GM18520 (cell line): Measurements from ENCODE around the gene RRP1.
A peak's percentile ranks its signal among the peaks of the same experiment; 100 is the strongest.

Source experiments
- ATAC-seq: cut with Tn5 transposase; IDR thresholded peaks from one replicate; pipeline ENCODE4 v1.9.1; 2021; ENCODE audit not compliant: unreplicated experiment

The RRP1 gene, protein sequence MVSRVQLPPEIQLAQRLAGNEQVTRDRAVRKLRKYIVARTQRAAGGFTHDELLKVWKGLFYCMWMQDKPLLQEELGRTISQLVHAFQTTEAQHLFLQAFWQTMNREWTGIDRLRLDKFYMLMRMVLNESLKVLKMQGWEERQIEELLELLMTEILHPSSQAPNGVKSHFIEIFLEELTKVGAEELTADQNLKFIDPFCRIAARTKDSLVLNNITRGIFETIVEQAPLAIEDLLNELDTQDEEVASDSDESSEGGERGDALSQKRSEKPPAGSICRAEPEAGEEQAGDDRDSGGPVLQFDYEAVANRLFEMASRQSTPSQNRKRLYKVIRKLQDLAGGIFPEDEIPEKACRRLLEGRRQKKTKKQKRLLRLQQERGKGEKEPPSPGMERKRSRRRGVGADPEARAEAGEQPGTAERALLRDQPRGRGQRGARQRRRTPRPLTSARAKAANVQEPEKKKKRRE

DNA sequence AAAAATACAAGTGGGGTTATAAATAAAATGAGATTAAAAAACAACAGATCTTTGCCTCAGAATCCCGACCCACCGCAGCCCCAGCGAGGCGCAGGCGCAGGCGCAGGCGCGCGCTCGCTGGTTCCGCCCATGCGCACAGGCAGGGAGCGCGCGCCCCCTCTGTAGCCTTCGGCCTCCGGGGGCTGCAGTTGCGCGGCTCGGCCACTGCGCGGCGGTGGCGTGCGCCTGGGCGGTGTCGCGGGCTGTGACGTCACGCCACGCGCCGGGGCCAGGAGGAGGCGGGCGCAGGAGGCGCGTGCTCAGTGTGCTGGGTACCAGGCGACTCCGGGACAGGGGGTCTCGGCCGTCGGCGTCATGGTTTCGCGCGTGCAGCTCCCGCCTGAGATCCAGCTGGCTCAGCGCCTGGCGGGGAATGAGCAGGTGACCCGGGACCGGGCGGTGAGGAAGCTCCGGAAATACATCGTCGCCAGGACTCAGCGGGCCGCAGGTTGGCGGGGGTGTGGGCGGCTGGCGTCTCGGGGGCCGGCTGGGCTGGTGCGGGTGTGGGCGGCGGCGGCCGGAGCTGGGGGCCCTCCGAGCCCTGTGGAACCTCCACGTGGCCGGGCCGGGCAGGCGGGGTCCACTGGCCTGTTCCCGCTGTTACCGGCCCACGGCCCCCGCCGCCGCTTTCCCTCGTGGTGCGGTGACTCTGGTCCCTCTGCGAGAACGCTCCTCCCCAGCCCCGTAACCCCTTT is at the start of gene RRP1:
TSS of gene RRP1 (plus strand) at position 302 of the 734 bp plus-strand sequence. CDS start at position 355, 53 bp downstream.
- ATAC-seq: peak; percentile 92

DNA sequence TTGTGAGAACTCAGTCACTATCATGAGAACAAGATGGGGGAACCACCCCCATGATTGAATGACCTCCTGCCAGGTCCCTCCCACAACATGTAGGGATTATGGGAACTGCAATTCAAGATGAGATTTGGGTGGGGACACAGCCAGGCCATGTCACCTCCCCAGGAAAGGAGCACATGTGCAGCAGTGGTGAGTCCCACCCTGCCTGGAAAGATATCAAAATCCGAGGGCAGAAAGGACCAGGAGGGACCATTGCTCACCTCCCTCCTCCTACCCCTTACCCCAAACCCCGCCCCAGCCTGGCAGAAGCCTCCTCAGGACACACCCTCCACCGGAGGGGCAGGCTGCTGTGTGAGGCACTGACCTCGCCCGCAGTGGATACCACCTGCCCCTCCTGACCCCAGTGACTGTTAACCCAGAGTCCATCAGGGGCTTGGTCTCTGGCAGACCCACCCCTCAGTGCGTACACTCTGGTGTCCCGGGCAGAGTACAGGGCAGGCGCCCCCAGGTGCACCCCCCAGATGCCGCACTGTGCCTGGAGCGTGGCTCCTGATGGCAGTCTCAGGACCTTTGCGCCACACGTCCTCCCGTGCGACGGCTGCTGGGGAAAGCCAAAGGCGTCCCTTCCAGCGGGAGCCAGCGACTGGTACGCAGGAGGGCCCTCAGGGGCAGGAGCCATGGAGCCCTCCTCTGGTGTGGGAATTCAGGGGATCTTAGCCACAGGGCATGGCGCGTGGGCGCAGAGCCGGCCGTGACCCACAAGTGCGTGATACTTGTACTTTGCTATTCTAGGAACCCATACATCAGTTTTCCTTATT is 49.5 kb upstream of the RRP1 start:
- ATAC-seq: no peak

DNA sequence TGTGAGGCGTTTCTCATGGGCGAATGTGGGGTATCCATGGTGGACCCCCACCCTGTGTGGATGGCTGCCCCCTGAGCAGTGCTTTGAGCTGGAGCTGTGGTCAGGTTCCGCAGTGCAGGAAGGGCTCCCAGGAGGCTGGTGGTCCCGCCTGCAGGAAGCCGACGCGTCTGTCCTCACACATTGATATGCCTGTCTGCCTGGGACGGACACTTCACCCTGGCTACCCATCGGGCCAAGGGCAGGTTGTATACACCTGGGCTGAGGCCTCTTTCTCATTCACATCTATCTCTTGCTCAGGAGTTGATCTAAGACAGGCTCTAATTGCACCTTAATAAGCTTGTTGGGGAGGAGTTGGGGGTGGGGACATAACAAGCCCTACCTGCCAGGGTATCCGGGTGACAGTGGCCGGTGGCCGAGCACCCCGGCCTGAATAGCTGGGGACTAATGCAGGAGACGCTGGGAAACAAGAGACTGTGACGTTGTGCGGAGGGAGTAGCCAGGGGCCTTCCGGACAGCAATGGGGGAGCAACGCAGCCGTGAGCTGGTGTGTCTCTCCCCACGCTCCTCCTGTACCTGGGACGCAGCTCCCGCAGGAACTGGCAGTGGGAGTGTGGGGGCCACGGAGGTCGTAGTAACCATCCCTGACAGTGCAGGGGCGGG is 48.8 kb upstream of the RRP1 start:
- no peak for ATAC-seq

DNA sequence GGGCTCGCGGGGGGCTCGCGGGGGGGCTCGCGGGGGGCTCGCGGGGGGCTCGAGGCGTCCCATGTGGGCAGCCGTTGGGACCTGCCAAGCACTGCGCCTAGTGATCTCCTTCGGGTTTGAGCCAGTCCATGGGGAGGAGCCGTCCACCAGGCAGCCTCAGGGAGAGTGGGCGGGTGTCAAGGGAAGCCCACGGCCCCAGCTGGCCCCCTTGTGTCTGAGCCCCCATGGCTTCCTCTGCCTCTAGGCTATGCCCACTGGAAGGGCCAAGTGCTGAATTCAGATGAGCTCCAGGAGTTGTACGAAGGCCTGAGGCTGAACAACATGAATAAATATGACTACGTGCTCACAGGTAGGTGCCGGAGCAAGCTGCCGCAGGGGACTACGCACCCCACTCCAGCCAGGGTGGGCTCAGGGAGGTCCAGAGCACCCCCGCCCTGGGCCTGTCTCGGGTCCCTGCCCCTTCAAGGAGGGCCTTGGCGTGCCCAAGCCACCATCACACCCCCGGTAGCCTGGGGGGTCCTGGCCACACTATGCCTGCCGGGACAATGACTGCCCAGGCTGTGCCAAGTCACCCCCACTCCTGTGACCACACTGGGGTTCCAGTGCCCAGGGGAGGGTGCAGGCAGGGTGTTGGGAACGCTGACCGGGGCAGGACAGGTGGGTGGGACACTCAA is 47.8 kb upstream of the RRP1 start:
- ATAC-seq: no peak

DNA sequence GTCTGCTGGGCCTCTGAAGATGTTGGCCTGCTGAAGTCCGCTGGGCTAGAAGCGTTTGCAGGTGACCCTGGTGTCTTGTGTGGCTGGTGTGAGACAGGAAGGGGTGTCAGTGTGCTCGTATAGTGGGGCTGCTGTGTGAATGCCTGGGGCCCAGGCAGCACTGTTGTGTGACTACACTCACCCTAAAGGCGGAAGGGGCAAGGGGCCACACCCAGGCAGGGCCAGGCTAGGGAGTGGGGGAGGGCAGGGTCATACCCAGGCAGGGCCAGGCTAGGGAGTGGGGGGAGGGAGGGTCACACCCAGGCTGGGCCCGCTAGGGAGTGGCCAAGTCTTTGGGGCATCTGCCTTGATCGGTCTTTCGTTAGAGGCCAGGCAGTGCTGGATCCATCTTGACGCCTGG is 45.4 kb upstream of the RRP1 start:
- ATAC-seq: no peak

DNA sequence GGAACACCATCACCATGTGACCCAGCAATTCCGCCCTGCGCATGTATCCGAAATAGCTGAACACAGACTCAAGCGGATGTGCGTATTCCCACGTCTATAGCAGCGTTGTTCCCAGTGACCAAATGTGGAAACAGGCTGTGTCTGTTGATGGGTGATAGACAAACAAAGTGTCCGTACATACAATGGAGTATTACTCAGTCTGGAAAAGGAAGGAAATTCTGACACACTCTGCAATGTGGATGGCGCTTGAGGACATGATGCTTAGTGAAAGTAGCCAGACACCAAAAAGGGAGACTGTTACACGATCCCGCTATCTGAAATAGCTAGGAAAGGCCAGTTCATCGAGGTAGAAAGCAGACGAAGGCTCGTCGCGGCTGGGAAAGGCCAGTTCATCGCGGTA is 44.7 kb upstream of the RRP1 start:
- no peak for ATAC-seq

DNA sequence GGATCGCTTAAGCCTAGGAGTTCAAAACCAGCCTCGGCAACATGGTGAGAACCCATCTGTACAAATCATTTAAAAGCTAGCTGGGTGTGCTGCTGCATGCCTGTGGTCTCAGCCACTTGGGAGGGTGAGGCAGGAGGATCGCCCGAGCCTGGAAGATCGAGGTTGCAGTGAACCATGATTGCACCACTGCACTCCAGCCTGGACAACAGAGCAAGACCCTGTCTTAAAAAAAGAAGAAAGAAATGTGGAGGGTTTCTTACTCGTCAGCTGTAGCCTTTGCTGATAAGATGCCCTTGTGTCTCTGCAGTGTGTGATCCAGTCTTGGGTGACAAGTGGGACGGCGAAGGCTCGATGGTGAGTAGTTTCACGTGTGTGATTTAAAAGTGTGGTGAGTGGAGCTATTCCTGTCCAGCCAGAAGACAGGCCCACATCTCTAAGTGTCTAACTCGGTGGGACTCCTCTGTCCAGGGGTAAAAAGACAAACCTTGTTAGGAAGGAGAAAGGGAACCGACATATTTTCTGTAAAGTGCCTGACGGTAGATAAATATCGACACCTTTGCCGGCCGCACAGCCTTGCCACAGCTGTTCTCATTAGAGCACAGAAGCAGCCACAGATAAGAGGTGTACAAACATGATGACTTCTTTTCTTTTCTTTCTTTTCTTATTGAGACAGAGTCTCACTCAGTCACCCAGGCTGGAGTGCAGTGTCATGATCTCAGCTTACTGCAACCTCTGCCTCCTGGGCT is 43.4 kb upstream of the RRP1 start:
- no peak for ATAC-seq

DNA sequence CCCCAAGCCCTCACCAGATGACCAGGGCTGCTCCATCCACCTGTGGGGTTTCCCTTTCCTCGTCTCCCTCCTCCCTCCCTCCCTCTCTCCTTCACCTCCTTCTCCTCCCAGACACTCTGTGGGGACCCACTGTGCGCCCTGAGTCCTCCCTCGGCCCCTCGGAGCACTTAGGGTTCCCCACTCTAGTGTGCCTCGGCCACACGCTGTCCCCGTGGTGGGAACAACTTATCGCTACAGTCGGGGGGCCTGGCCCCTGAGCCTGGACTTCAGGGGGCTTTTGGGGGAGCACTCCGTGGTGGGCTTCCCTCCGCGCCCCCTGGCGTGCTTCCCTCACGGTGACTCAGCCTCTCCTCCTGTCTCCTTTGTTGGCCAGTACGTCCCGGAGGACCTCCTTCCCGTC is 40.8 kb upstream of the RRP1 start:
- ATAC-seq: no peak

DNA sequence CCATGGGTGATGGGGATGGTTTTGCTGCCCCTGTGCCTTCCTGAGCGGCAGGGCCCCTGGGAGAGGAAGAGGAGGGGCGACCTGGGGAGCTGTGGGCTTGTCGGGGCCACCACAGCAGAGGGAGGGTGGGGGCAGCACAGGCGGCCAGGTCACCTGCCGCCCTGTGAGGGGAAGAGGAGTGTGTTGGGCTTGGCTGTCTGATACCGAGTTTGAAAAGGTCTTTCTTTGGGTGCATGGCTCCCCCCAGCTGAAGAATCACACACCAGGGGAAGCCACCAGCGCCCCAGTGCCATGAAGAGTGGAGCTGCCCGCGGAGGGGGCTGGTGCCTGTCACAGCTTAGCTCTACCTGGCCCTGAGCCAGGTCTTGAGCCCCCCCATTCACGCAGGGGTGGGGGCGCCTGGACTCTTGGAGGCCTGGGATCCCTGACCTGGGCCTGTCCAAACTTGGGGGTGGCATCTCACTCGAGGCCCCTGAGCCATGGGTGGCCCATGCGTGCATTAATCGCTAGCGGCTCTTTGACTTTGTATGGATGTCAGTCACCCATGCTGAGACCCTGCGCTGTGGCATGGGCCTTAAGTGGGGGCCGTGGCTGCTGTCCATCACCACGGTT is 39.6 kb upstream of the RRP1 start:
- no peak for ATAC-seq

DNA sequence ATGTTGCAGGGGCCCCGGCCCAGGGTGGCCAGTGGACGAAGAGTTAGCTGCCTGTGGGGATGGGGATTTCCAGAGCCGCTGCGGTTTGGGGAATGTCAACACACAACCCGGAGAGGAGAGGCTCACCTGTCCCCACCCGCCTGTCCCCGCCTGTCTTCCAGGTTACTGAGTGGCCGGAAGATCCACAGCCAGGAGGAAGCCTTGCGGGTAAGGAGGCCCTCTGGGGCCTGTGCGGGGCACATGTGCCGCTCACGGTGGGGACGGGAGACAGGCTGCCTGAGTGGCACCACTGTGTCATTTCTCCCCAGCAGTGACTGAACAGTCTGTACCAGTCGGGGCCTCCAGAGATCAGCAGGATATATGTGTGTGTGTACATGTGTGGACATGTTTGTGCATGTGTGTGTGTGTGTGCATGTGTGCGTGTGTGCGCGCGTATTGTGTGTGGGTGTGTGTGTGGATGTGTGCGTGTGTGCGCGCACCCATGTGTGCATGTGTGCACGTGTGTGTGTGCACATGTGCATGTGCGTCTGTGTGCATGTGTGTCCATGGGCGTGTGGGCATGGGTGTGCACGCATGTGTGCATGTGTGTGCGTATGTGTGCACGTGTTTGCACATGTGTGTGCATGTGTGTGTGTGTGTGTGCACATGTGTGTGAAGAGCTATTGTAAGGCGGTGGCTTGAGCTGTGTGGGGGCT is 38.9 kb upstream of the RRP1 start:
- ATAC-seq: no peak

DNA sequence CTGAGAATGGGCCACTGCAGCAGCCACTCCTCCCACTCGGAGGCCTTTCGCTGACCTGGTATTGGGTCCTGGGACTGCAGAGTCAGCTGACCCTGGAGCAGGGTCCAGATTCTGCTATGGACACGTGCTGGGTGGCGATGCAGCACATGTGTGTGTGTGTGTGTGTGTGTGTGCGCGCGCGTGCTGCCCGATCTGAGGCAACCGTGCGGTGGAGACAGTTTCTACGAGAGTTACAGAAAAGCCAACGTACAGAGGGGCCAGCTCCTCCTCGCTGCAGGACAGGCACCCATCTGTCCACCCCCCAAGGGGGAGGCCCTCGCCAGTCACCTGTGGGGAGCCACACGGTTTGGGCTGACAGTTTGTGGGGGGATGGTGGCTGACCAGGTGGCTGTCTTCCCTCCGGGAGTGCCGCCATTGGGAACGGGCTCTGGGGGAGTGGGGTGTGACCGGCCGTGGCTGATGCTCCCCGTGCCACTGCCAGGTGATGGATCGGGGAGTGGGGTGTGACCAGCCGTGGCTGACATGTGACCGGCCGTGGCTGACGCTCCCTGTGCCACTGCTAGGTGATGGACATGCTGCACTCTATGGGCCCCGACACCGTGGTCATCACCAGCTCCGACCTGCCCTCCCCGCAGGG is 37.3 kb upstream of the RRP1 start:
- no peak for ATAC-seq

DNA sequence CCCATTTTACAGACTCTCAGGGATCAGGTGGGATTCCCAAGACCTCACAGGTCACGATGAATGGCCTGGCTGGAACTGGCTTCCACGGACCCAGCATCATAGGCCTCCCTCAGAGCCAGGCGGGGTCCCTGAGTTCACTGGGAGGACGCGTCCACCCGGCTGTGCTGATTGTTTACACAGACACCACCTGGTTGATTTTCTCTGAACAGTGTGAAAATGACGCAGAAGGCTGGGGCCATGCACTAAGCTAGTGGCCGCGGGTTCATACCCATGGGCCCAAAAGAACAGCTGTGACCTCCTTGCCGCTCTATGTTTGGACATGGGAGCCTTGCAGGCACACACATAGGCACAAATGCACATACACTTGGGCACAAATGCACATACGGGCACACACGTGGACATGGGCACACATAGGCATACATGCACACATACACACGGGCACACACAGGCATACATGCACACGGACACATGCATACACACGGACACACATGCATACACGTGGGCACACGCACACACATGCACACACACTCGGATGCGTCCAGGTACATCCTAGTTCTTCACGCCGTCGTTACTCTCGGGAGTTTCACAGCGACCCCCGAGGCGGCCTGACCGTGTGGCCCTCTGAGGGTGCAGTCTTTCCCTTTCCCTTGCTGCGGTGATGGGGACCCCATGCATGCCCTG is 36.5 kb upstream of the RRP1 start:
- ATAC-seq: no peak

DNA sequence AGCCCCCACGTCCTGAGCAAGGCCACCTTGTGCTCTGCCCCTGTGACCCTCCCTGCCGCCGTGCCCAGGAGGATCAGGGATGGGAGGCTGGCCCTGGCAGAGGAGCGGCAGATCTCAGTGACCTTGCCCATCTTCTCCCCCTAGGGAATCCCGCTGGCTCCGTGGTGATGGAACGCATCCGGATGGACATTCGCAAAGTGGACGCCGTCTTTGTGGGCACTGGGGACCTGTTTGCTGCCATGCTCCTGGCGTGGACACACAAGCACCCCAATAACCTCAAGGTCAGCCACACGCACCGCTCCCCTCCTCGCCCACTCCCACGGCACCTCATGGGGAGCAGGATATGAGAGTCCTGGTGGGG is 36.0 kb upstream of the RRP1 start:
- ATAC-seq: no peak

DNA sequence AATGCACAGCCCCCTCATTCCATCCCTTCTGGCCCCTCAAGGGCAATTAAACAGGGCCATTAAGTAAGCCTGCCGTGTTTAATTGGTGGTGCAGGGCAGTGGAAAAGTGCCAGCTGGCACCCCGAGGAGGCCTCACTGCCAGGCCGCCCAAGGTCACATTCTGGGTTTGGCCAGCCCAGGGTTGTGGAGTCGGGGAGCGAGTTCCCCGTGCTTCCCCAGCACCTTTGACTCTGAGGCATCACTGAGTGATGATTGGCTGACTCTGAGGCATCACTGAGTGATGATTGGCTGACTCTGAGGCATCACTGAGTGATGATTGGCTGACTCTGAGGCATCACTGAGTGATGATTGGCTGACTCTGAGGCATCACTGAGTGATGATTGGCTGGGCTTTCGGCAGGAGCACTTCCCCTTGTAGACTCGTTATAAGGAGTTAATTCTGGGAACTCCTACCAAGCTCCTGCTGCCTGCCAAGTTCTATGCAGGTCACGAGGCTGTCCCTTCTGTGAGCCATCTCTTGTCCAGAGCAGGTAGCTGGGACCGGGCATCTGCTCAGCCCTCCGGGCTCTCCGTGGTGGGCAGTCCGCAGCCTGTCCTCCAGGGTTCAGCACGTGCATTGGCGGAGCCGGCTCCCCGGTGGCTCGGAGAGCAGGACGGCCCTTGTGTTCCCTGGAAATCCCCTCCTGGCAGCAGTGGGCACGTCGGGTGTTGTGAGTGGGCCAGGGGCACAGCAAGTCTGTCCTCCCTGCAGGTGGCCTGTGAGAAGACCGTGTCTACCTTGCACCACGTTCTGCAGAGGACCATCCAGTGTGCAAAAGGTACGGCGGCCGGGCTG is 34.2 kb upstream of the RRP1 start:
- ATAC-seq: no peak

DNA sequence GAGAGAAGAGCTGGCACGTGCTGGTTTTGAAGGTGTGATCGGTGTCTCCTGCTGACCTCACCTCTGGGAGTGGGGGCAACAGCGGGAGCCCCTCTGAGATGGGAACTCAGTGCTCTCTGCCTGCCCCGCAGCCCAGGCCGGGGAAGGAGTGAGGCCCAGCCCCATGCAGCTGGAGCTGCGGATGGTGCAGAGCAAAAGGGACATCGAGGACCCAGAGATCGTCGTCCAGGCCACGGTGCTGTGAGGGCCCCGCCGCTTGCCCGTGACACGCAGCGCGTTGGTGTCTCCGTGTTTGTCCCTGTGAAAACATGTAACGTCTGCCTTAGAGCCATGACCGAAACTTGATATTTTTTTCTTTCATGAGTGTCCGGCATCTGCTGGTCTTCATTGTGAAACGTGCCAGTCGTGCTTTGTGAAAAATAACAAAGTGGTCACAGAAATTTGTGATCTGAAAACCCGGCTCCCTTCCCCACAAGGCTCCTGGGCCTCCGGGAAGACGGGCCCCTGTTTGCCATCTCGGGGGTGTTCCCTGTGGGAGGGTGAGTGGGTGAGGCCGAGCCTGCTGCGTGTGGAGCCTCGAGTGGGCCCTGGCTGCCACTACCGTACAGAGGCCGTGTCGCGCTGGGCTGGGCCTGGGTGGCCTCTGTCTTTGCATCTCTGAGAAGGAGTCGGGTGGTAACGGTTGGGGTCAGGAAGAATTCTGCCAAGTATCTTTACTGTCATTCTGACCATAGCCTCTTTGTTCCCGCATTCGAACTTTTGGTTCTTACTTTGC is 33.4 kb upstream of the RRP1 start:
- no peak for ATAC-seq

DNA sequence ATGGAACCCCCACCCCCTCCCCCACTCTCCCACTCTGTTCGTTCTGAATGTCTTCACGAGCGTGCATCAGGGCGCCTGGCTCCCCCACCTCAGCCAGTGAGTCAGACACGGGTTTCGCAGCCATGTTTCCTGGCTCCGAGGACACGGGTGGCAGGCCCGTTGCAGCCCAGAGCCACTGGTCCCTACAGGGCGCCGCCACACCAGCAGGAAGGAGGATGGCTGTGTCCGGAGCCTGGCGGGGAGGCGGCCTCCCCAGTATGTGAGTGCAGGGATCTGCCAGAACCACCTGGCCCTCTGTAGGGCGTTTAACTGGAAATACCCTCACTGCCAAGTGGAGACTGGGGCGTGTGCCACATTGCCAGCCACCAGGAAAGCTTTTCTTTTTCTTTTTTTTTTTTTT is 31.8 kb upstream of the RRP1 start:
- ATAC-seq: no peak
